HG03571 (cell line): ENCODE results near the gene NR2C1.
"Not testable (repeated sequence)": the region's sequence is repeated elsewhere in the genome, so short reads cannot be mapped to it uniquely, and the experiment has no call there.

Experiments used
- ATAC-seq: cut with Tn5 transposase; IDR thresholded peaks from one replicate; pipeline ENCODE4 v1.9.1; 2021; ENCODE audit not compliant: unreplicated experiment

NR2C1 gene

GRCh38 chr12:95003921-95004272, 69.5 kb downstream of the NR2C1 start:
- no peak for ATAC-seq

- ATAC-seq: peak; percentile 99
Observed at GRCh38 chr12:95003213-95003920, 70.1 kb downstream of the NR2C1 start, which contains the start of gene NDUFA12. Gene NDUFA12, minus strand, starts transcription at chr12:95003697. Its CDS starts 17 bp downstream, at chr12:95003680.

GRCh38 chr12:95002754-95003153, 70.7 kb downstream of the NR2C1 start:
- ATAC-seq: no peak

GRCh38 chr12:94998326-94998725, 75.1 kb downstream of the NR2C1 start:
- ATAC-seq: no peak

- no peak for ATAC-seq
Observed at GRCh38 chr12:94997726-94998125, 75.7 kb downstream of the NR2C1 start.

- ATAC-seq: no peak
Observed at GRCh38 chr12:94997061-94997460, 76.4 kb downstream of the NR2C1 start.

GRCh38 chr12:94994312-94994711, 79.1 kb downstream of the NR2C1 start:
- ATAC-seq: no peak

- not testable (repeated sequence) for ATAC-seq
Observed at GRCh38 chr12:94993855-94994254, 79.6 kb downstream of the NR2C1 start.

GRCh38 chr12:94990222-94990621, 83.2 kb downstream of the NR2C1 start:
- ATAC-seq: no peak

- ATAC-seq: no peak
Observed at GRCh38 chr12:94988471-94988870, 84.9 kb downstream of the NR2C1 start.

GRCh38 chr12:94987801-94988200, 85.6 kb downstream of the NR2C1 start:
- ATAC-seq: no peak

- ATAC-seq: no peak
Observed at GRCh38 chr12:94987076-94987669, 86.2 kb downstream of the NR2C1 start.

GRCh38 chr12:94985099-94985498, 88.3 kb downstream of the NR2C1 start:
- ATAC-seq: not testable (repeated sequence)

- no peak for ATAC-seq
Observed at GRCh38 chr12:94983321-94983720, 90.1 kb downstream of the NR2C1 start.

- ATAC-seq: no peak
Observed at GRCh38 chr12:94982456-94982855, 91.0 kb downstream of the NR2C1 start.

GRCh38 chr12:94980577-94980976, 92.8 kb downstream of the NR2C1 start:
- no peak for ATAC-seq

- ATAC-seq: no peak
Observed at GRCh38 chr12:94979941-94980340, 93.5 kb downstream of the NR2C1 start.

GRCh38 chr12:94977766-94978468, 95.5 kb downstream of the NR2C1 start:
- no peak for ATAC-seq

- ATAC-seq: no peak
Observed at GRCh38 chr12:94973221-94973620, 100.2 kb downstream of the NR2C1 start.

GRCh38 chr12:94972795-94973194, 100.6 kb downstream of the NR2C1 start:
- no peak for ATAC-seq

GRCh38 chr12:94971923-94972322, 101.5 kb downstream of the NR2C1 start:
- no peak for ATAC-seq

- ATAC-seq: no peak
Observed at GRCh38 chr12:94970560-94970959, 102.9 kb downstream of the NR2C1 start.
